Measurements from ENCODE around the gene KIAA0408. TPM values are rescaled to one million over a fixed set of nuclear protein-coding genes. Genes with fewer than 3 reads are reported as not detected.

Gene KIAA0408
- total RNA-seq (2014; rRNA removed; shearing (Covaris generic); ENCODE audit: low replicate concordance), result not detected in 2 replicates

DNA sequence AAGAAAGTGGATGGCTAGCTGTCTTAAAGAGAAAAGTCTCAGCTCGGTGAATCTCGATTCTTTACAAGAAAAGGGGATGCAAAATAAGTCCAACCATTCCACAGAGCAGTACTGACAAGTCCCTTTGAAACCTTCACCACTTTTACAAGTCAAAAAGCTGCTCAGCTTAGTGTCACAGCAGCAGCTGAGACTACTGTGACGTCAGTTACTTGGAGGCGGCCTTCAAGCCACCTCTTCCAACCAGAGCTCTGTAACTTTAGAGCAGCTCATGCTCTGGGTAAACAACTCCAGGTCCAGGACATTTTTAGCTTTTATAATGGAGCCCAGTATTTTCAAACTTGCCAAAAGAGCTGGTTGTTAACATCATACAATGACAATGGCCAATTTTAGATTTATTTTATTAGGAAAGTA lies at the start of gene KIAA0408:
KIAA0408 (minus strand) TSS at position 159 of the 411 bp plus-strand sequence. CDS start 5,408 bp downstream, outside the sequence.
- Histone ChIP-seq H3K36me3 (no peaks in the 10 kb centered on the region), H3K4me3 (no peak within 1 kb of the TSS), H3K27me3 (no peaks in the 10 kb centered on the region), H3K9me3 (no peaks in the 10 kb centered on the region)
- peak; percentile 24 for DNase-seq

DNA sequence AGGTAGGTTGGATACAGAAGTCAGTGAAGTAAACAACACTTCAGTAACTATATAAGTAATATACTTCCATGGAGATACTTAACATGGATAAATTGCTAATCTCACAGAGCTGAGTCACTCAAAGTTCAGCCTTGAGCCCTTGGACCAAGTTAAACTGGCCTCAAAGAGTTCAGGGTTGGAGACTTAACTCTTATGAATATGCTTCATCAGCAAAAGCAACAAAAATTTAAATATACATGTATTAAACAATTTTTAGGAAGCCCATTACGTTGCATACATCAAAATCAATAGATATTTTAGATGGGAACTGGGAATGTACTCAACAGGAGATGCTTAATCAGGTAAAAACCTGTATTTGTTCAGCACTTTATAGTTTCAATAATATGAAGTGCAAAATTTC lies 47.7 kb upstream of the KIAA0408 start:
- Histone ChIP-seq H3K27me3 (no peaks in the 10 kb centered on the region), H3K4me3 (no peak overlapping the region), H3K36me3 (no peaks in the 10 kb centered on the region), H3K9me3 (no peaks in the 10 kb centered on the region)
- no peak for DNase-seq

- Histone ChIP-seq H3K9me3 (no peaks in the 10 kb centered on the region), H3K27me3 (no peaks in the 10 kb centered on the region), H3K4me3 (no peak overlapping the region), H3K36me3 (no peaks in the 10 kb centered on the region)
- no peak for DNase-seq
These were observed 43.8 kb upstream of the KIAA0408 start for GRCh38 chr6:127503022-127503421.

DNA sequence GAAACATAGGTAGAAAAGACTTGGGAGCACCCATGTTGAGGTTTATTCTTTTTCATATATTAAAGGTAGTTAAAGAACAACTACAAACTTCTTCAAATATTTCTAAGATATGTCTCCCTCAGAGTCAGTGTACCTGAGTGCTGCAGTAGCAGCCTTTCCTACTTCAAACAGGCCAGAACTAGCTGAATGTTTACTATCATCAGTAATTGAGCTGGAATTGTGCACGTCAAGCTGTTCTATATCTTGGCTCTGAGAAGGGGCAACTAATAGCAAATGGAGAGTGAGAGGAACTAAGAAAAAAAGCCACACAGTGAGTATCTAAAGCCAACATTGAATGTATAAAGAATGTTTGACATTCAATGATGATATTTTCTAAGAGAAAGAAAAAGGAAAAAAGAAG lies 38.2 kb upstream of the KIAA0408 start:
- DNase-seq, result no peak
- Histone ChIP-seq H3K9me3 (no peaks in the 10 kb centered on the region), H3K27me3 (no peaks in the 10 kb centered on the region), H3K4me3 (no peak overlapping the region), H3K36me3 (no peaks in the 10 kb centered on the region)

GRCh38 chr6:127496471-127496870 lies 37.3 kb upstream of the KIAA0408 start:
- Histone ChIP-seq H3K27me3 (no peaks in the 10 kb centered on the region), H3K4me3 (no peak overlapping the region), H3K36me3 (no peaks in the 10 kb centered on the region), H3K9me3 (no peaks in the 10 kb centered on the region)
- no peak for DNase-seq

- Histone ChIP-seq H3K27me3 (no peaks in the 10 kb centered on the region), H3K4me3 (no peak overlapping the region), H3K36me3 (no peaks in the 10 kb centered on the region), H3K9me3 (no peaks in the 10 kb centered on the region; the same call in 1 of the 2 replicates)
- DNase-seq, result no peak
These were observed 35.1 kb upstream of the KIAA0408 start for GRCh38 chr6:127494240-127494767.

GRCh38 chr6:127489248-127489647 lies 30.1 kb upstream of the KIAA0408 start:
- DNase-seq, result no peak
- no peaks in the 10 kb centered on the region; the same call in 1 of the 2 replicates for H3K9me3 ChIP-seq
- no peaks in the 10 kb centered on the region for H3K36me3 ChIP-seq
- H3K4me3 ChIP-seq, result no peak overlapping the region
- H3K27me3 ChIP-seq, result no peaks in the 10 kb centered on the region

- Histone ChIP-seq H3K9me3 (no peaks in the 10 kb centered on the region; the same call in 1 of the 2 replicates), H3K36me3 (no peaks in the 10 kb centered on the region), H3K4me3 (no peak overlapping the region), H3K27me3 (no peaks in the 10 kb centered on the region)
- no peak for DNase-seq
These were observed 27.7 kb upstream of the KIAA0408 start for GRCh38 chr6:127486934-127487333.

DNA sequence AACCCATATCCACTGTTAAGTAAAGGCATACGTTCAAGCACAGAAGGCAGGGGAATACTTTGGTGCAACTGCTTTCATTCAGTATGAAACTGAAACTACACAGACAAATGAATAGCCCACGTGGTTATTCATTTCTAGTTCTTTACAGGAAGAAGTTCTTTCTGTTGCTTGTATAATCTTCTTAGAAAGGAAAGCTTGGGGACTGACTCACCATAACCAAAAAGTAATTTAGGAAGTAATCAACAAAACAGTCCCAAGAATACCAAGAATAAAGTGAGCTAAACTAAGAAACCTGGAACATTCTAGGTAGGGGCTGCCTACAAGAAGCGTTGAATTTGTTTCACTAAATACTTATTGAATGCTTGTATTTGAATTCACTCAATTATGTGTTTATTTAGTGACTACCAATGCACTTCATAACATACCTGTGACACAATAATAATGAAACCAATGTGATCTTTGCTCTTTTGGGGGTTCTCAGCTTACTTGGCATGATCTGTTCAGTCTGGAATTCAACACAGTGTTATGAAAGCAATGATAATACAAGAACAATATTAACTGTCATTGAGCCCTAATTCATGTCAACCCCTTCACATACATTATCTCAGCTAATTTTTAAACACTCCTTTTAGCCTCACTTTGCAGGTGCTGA lies 25.1 kb upstream of the KIAA0408 start:
- H3K27me3 ChIP-seq, result no peaks in the 10 kb centered on the region

GRCh38 chr6:127483399-127484055 lies 24.3 kb upstream of the KIAA0408 start:
- no peaks in the 10 kb centered on the region for H3K36me3 ChIP-seq
- DNase-seq, result no peak
- H3K9me3 ChIP-seq, result no peaks in the 10 kb centered on the region
- no peaks in the 10 kb centered on the region for H3K27me3 ChIP-seq
- H3K4me3 ChIP-seq, result no peak overlapping the region

More for the DNA sequence above, 25.1 kb upstream of the KIAA0408 start:
- DNase-seq, result no peak
- Histone ChIP-seq H3K4me3 (0 out of 2 replicates have a peak overlapping the region, but pooled peaks have one; percentile 0), H3K9me3 (no peaks in the 10 kb centered on the region), H3K36me3 (no peaks in the 10 kb centered on the region)

DNA sequence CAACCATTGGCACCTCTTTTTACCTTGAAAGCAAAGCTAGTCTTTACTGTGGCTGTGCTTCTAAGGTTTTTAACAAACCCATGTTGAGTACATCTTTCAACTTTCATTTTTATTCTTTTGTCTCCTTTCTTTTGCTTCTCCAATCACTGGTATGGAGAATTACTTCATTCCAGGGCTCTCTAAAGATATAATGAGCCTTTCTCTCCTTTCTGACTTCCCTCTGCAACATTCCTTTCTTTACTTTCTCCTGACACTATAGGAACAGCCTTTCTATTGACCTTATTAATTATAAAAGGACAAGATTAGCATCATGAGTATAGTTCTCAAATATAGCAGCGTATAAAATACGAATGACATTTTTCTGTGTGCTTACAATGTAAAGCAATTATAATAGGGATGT lies 23.1 kb upstream of the KIAA0408 start:
- Histone ChIP-seq H3K27me3 (no peaks in the 10 kb centered on the region), H3K9me3 (no peaks in the 10 kb centered on the region), H3K36me3 (no peaks in the 10 kb centered on the region), H3K4me3 (no peak overlapping the region)
- no peak for DNase-seq

DNA sequence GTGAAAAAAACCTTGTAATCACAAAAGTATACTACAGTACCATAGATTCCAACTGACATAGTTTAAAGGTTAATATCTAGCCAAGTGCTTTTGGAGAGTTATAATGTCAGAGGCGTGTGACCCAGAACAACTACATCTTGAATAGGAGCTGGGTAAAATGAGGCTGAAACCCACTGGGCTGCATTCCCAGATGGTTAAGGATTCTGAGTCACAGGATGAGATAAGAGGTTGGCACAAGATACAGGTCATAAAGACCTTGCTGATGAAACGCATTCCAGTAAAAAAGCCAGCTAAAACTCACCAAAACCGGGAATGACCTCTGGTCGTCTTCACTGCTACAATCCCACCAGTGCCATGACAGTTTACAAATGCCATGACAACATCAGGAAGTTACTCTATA lies 22.4 kb upstream of the KIAA0408 start:
- Histone ChIP-seq H3K27me3 (no peaks in the 10 kb centered on the region), H3K4me3 (no peak overlapping the region), H3K36me3 (no peaks in the 10 kb centered on the region), H3K9me3 (no peaks in the 10 kb centered on the region)
- peak; percentile 70 for DNase-seq

DNA sequence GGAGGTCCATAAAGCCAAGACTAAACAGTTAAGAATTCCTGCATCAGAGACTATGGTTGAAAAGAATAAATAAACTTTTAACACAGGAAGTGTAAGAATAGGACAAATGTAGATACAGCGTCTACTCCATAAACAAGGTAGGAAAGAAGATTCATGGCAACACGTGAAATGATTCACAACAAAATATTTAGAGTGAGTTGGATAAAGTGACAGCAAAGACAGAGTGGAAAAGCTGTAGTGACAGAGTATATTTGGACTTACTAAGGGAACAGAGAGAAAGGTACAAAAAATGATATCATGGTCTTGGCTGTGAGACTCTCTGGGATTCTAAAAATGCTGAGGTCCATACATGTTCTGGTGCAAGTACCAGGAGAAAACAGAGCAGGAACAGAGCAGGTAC lies 21.9 kb upstream of the KIAA0408 start:
- Histone ChIP-seq H3K9me3 (no peaks in the 10 kb centered on the region), H3K36me3 (no peaks in the 10 kb centered on the region), H3K27me3 (no peaks in the 10 kb centered on the region), H3K4me3 (no peak overlapping the region)
- DNase-seq, result no peak

DNA sequence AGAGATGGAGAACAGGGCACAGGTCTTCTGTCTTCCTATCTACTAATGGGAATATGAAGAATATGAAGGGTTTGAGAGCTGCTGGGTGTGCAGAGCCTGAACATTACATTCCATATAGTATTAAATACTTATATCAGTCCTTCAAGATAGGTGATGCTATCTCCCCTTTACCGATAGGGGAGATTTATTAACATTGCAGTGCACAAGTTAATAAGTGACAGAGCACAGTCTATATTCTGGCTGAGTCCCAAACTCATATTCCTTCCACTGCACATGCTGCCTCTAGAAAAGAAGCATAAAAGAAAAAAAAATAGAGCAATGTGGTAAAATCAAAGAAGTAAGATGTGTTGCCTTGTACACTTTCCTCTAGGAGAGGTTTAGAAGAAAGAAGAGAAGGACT lies 18.5 kb upstream of the KIAA0408 start:
- DNase-seq, result no peak
- Histone ChIP-seq H3K36me3 (no peaks in the 10 kb centered on the region), H3K27me3 (no peaks in the 10 kb centered on the region), H3K4me3 (no peak overlapping the region), H3K9me3 (no peaks in the 10 kb centered on the region)

DNA sequence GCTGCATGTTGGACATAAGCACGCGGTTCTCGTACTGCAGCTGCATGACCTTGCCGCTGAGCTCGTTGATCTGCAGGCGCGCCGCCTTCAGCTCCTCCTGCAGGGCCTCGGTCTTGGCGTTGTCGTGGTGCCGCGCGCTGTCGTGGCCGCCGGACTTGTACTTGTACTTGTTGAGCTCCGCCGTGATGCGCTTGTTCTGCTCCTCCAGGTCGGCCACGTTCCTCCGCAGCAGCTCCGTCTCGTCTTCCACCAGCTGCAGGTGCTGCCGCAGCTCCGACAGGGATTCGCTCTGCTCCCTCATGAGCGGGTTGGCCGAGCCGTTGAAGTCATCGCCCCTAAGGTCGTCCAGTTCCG lies 16.6 kb upstream of the KIAA0408 start:
- Histone ChIP-seq H3K27me3 (no peaks in the 10 kb centered on the region), H3K4me3 (no peak overlapping the region), H3K9me3 (no peaks in the 10 kb centered on the region), H3K36me3 (no peaks in the 10 kb centered on the region)
- DNase-seq, result no peak

DNA sequence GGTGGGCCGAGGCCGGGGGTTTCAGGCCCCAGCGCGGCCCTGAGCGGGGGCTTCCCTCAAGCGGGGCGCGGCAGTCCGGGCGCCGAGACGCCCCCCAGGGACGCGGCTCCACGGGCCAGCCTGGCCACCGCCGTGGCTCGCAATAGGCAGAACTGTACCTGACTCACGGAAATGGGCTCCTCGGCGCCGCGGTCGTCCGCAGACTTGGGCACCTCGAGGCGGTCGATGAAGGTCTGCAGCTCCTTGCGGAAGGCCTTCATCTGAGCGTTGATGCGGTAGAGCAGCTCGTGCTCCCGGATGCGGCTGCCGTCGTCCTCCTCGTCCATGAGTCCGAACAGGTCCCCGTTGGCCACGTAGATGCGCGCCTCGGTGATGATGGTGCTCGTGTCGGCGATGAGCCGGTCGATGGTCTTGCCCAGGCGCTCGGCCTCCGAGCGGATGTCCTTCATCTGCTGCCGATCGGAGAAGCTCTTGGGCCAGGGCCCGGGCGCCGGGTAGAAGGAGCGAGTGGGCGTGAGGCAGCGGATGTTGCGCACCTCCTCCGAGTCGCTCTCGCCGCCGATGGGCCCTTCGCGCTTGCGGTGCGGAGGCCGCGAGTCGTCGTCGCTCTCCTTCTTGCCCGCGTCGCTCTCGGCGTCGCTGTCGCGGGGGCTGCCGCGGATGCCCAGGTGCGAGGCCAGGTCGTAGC lies 16.1 kb upstream of the KIAA0408 start:
- no peak for DNase-seq
- H3K36me3 ChIP-seq, result no peaks in the 10 kb centered on the region
- no peaks in the 10 kb centered on the region for H3K27me3 ChIP-seq
- H3K4me3 ChIP-seq, result no peak overlapping the region
- H3K9me3 ChIP-seq, result no peaks in the 10 kb centered on the region

Measured in MG63 (cell line).